NCI-H2029 (cell line): ENCODE data around the gene XPC.
"Not testable (repeated sequence)": the region's sequence is repeated elsewhere in the genome, so short reads cannot be mapped to it uniquely, and the experiment has no call there.

Experiments used
- DNase-seq: peaks from one replicate; lab custom pipeline; 2025; lab: John Stamatoyannopoulos, UW

Gene XPC

GRCh38 chr3:14133188-14133800 is 45.1 kb downstream of the XPC start:
- no peak for DNase-seq

DNA sequence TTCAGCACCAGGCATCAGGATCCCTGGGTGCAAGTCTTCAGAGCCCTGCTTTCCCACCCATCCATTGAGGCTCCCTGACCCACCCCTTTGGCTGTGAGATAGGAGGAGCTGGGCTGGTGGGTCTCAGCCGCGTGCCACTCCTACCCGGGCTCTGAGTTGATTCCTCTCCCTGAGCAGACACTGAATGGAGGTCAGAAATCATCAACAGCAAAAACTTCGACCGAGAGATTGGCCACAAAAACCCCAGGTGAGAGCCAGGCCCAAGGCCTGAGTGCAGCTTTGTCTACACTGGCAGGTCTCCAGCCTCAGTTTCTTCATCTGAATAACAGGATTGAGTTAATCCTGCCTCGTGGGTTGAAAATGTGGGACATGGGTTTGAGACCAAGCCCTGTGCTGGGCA is 45.7 kb downstream of the XPC start:
- no peak for DNase-seq

- no peak for DNase-seq
Measured at GRCh38 chr3:14132120-14132519, 46.3 kb downstream of the XPC start.

DNA sequence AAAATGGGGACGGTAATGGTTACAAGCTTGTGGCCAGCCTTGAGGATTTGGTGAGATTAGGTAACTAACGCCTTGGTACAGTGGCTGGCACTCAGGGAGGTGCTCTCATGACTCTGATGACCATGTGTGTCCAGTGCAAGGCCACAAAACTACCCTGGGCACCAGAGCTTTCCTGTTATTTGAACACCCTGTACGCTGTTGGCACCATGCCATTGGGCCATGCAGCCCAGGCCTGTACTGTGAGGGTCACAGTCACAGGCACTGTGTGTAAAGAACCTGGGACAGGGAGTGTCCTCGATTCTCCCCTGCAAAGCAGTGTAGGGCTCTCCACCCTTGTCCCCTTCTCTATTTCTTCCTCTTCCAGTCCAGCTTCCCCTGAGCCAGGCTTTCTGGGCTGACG is 47.3 kb downstream of the XPC start:
- no peak for DNase-seq

DNA sequence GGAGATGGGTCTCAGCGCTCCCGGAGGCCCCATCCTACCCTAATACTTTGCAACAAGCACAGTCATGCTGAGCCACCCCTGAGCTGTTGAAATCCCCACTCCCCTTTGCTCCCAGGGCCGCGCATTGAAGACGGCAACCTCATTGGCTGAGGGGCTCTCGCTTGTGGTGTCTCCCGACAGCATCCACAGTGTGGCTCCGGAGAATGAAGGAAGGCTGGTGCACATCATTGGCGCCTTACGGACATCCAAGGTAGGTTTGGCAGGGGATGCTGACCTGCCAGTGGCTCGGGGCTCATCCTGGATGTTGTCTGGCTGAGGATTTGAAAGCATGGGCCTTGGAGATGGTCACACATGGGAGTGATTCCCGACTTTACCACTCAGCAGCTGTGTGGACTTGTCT is 47.7 kb downstream of the XPC start:
- DNase-seq: no peak

- DNase-seq: no peak
Measured at GRCh38 chr3:14130230-14130629, 48.2 kb downstream of the XPC start.

DNA sequence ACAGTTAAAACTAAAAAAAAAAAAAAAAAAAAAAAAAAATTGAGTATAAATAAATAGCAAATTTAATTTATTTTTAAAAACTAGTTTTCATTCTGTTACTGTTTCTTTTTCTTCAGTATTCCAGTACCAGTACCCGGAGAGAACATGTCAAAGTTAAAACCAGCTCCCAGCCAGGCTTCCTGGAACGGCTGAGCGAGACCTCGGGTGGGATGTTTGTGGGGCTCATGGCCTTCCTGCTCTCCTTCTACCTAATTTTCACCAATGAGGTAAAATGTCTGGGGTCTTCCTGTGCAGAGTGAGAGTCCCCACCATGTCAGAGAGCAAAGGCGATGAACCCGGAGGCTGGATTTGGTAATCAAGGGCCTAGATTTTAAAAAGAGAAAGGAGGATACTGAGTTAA is 49.1 kb downstream of the XPC start:
- DNase-seq: no peak

- DNase-seq: no peak
Measured at GRCh38 chr3:14128724-14129123, 49.7 kb downstream of the XPC start.

GRCh38 chr3:14127516-14128161 is 50.8 kb downstream of the XPC start:
- DNase-seq: no peak

GRCh38 chr3:14126887-14127505 is 51.4 kb downstream of the XPC start:
- no peak for DNase-seq

DNA sequence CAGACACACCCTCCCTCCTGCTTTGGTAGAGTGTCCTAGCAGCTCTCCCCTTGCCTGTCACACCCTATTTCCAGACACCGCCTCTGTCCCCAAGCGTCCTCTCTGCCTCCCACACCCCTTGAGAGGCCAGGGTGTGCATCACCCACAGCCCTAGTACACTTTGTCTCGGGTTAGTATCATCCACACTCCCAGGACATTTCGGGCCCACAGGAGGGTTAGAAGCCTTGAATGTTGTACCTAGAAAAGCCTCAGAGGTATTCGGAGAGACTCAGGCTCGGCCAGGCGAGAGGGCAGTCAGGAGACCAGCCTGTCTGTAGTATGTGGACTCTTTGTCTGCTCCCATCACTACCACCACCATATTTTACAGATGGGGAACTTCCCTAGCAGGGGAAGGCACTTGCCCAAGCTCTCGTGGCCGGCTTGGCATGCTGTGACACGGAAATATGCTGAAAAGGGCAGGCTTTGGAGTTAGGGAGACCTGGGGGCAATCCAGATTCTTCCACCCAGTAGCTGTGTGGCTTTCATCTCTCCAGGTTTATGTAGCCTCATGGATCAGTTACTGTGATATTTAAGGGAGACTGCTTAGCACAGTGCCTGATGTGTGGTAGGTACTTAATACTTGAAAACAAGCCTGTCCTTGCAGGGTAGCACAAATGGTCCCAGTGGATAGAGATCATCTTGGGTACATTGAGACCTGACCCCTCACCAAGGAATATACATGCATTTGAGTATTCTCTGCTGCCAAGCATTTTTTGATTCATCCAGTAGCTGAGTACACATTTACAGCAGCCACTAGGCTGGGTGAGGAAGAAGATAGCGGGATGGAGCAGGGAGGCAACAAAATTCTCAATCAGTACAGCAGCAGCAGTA is 52.1 kb downstream of the XPC start:
- DNase-seq: no peak

- peak; percentile 59 for DNase-seq
Measured at GRCh38 chr3:14125193-14126016, 53.0 kb downstream of the XPC start.

- DNase-seq: peak; percentile 99
Measured at GRCh38 chr3:14124615-14125192, 53.7 kb downstream of the XPC start, which contains the start of the genes CHCHD4 and TMEM43. TSS of gene CHCHD4 (minus strand) at chr3:14124870. CDS start at chr3:14124676, 194 bp downstream. TSS of gene TMEM43 (plus strand) at chr3:14125052. CDS start at chr3:14125194, 142 bp downstream.

GRCh38 chr3:14124223-14124614 is 54.2 kb downstream of the XPC start:
- peak; percentile 62 for DNase-seq

DNA sequence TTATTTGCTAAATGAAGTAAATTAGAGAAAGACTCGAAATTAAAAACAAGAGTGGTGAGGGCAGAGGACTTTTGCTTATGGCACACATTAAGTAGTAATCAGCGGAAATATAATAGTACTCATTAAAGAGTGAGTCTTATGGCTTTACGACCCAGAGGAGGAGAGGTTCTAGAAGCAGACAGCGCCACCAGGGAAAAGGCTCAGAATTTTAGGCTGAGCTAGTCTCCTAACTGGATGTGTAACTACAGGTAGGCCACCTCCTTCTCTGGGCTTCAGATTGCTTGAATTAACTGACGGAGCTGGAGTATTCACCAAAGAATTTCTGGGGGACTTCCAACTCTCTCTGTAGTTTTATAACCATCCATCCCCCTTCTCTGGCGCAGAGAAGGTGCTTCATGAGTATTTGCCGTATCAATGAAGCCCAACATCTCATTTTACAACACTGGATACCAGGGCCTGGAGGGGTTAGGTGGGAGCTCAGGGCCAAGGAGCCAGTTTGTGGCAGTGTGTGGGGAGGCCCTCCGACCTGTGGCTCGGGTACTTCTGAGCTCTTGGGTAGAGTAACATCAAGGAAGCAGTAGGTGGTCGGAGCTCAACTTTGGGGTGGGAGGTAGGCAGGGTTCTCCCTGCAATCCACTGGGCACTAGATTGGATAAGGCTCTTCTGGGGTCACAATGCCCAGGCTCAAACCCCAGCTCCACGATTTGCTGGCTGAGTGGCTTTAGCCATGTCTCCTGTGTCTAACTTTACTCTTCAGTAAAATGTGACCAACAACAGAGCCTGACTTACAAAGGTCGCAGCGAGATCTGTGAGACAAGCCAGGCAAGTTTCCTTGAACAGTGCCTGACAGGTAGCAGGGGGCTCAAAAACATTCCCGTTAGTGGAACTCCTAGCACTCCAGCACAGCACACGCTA is 54.8 kb downstream of the XPC start:
- no peak for DNase-seq

DNA sequence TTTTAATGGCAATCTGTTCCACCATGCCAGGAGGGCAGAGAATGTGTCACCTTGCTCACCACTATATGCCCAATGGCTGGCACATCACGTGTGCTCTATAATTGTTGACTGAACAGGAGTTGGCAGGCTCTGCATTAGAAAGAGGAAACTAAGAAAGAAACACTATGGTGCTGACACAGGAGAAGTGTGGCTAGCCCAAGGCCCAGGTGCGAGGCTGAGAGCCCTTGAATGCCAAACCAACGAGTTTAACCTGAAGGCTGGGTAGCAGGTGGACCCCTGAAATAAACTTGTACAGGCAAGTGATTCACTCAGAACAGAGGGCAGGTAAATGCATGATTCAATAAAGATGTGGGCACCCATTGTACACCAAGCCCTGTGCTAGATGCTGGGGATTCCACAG is 56.1 kb downstream of the XPC start:
- peak; percentile 66 for DNase-seq

DNA sequence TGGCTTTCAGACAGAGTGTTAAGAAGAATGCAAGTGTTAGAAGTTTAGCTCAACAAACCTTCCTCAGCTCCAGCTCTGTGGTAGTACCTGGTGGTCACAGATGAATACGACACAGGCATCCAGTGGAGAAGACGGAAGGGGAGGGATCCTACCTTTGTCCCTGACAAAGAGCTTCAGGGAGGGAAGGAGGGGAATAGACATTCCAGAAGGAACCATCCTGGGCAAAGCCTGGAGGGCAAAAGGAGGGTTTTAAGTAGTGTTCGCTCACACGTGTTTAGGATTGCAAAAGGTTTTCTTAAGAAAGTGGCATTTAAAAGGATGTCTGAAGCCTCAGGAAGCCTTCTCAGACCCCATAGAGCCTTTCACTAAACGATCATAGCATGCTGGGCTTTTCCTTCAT is 56.5 kb downstream of the XPC start:
- no peak for DNase-seq

- not testable (repeated sequence) for DNase-seq
Measured at GRCh38 chr3:14120921-14121448, 57.4 kb downstream of the XPC start.

DNA sequence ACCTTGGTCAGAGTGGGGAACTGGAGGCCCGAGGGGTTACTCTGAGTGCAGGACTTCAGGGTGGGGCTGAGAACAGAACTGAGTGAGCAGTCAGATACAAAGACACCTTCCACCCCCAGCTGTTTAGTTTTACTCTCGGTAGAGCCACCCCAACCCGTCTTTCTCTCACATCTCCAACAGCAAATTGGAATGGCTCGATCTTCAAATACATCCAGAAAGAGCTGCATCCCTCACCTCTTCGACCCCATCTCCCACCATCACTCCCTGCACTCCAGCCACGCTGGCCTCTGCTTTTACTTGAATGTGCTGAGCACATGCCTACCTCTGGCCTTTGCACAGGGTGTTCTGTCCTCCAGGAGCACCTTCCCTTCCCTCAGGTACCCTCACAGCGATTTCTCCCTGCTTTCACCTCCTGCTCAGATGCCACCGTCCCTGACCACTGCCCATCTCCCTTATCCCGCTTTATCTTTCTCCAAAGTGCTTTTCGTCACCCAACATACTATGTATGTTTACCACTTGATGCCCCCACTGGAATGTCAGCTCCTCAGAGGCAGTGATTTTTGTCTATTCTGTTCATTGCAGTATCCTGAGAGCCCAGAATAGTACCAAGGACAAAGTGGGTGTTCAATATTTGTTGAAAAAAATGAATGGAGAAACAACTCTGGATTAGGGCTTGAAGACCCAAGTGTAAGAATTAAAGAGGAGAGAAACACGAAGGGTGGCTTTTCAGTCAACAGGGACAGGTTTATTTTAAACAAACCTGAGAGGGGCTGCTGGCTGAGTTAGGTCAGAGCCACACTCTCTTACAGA is 58.1 kb downstream of the XPC start:
- DNase-seq: no peak
